H1 (cell line): ENCODE data around the gene PALD1. TPM values are rescaled to one million over a fixed set of nuclear protein-coding genes. Genes with fewer than 3 reads are reported as not detected.

Source experiments
- EP300 ChIP-seq, 2 experiments: IDR thresholded peaks; 1 replicate in 1 of 2; 2 replicates in 1 of 2; pipeline ENCODE4 v1.6.1; 2011 to 2012; ENCODE audit warnings: low read depth in 2 of 2, low read length in 2 of 2, mild to moderate bottlenecking in 2 of 2, borderline replicate concordance in 1 of 2, inconsistent platforms in 1 of 2, moderate library complexity in 1 of 2
- GTF2F1 ChIP-seq: IDR thresholded peaks from 2 replicates; pipeline ENCODE4 v1.6.1; 2012; ENCODE audit warnings: low read depth, low read length, improper control_type of control experiment, borderline replicate concordance
- JUND ChIP-seq: IDR thresholded peaks from 2 replicates; pipeline ENCODE4 v1.6.1; 2011; ENCODE audit warnings: mild to moderate bottlenecking, improper control_type of control experiment, low read length
- NANOG ChIP-seq: IDR thresholded peaks from 2 replicates; pipeline ENCODE4 v1.6.1; 2011; ENCODE audit warnings: low read length, low read depth, mild to moderate bottlenecking, inconsistent platforms; ENCODE audit not compliant: insufficient read depth, poor library complexity, severe bottlenecking
- SAP30 ChIP-seq: fragments of 300-600 bp; sonication (generic); IDR thresholded peaks from 2 replicates; pipeline ENCODE4 v1.7.1; 2012; ENCODE audit warnings: low read length, moderate library complexity, mild to moderate bottlenecking, inconsistent platforms; ENCODE audit not compliant: insufficient read depth, insufficient replicate concordance
- SIN3A ChIP-seq, 2 experiments: IDR thresholded peaks in 1 of 2; conservative IDR thresholded peaks in 1 of 2; 2 replicates each; pipeline ENCODE4 v1.6.1; 2011 to 2012; ENCODE audit warnings: low read length in 2 of 2, improper control_type of control experiment in 1 of 2, low read depth in 1 of 2, mild to moderate bottlenecking in 1 of 2
- SP1 ChIP-seq: IDR thresholded peaks from 2 replicates; pipeline ENCODE4 v1.6.1; 2011; ENCODE audit warnings: low read depth, low read length
- polyA plus RNA-seq, 7 experiments: library from polyadenylated mRNA; depleted of rRNA in 3 of 7; stranded (reverse) in 5 of 7; unstranded in 2 of 7; fragments of >200 nt in 5 of 7; fragments of 200-250 nt in 2 of 7; gene quantifications; 1 replicate in 5 of 7; 2 replicates in 1 of 7; 4 replicates in 1 of 7; pipeline versions ENCODE4 v1.2.1 to v1.2.3, GENCODE V29; 2011 to 2013; ENCODE audit warnings: missing spikeins in 2 of 7, mixed read lengths in 2 of 7
- total RNA-seq: library from RNA; stranded (reverse); fragmentation: NEBNext Ultra II Directional; extraction: Animal tissue kit (Norgen Biotek cat#: 25700); gene quantifications from 2 replicates; pipeline ENCODE4 v1.2.1, GENCODE V29; 2021
- TF ChIP-seq, protein P1 (sequence below): fragments of 300-600 bp; sonication (generic); IDR thresholded peaks from 2 replicates; pipeline ENCODE4 v1.7.1; 2012; ENCODE audit warnings: low read length, moderate library complexity, mild to moderate bottlenecking, inconsistent platforms; ENCODE audit not compliant: insufficient replicate concordance

PALD1 gene
- total and polyA plus RNA-seq, 2 of the 8 experiments (the other 6 are each of a cell fraction or from before 2014, with no cell fraction given), result 13.3 to 32.8 TPM

DNA sequence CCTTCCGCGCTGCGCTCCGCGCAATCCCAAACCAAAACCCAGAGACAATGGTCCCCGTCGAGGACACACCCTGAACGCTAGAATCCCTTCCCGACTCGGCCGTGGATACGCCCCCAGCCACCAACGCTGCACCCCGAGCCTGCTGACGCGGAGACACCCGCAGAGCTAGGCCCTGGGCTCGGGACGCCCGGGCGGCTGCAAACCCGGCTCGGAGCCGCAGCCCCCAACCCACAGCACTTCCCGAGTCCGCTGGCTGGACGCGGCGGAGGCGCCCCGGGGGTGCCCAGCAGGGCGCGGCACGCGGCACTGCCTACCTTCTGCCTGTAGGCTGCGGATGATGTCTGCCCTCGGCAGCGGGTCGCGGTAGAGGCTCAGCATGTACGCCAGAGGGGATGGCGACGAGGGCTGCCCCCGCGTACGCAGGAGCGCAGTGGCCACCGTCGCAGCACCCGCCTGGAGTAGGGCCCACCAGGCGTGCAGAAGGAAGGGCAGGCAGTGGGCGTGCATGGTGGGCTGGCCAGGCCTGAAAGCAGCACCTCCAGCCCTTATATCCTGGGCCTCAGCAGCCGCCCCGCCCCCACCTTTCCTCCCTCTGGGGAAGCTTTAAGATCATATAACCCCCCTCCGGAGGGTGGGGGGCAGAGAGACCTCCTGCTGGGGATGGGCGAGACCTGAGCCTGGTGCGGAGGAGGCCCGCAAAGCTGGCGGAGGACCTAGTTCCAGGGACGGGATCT lies 37.2 kb upstream of the PALD1 start, which contains the start of gene NODAL (continued):
- no peak for TF ChIP-seq SP1
- no peak for TF ChIP-seq GTF2F1
- 0 out of 4 replicates have a peak, but pooled peaks of 1 of the 2 experiments have one; percentile 24 for TF ChIP-seq SIN3A (conservative IDR thresholded peaks at IDR 0.05 in 1 of 2, IDR thresholded peaks at IDR 0.05 in 1 of 2; ENCODE audit: low read depth in 1 of 2, low read length in 2 of 2)
- TF ChIP-seq EP300 (IDR thresholded peaks at IDR 0.05; ENCODE audit: borderline replicate concordance in 1 of 2, low read depth in 2 of 2, low read length in 2 of 2), result no peak
- no peak for TF ChIP-seq JUND
- TF ChIP-seq, protein P1, sequence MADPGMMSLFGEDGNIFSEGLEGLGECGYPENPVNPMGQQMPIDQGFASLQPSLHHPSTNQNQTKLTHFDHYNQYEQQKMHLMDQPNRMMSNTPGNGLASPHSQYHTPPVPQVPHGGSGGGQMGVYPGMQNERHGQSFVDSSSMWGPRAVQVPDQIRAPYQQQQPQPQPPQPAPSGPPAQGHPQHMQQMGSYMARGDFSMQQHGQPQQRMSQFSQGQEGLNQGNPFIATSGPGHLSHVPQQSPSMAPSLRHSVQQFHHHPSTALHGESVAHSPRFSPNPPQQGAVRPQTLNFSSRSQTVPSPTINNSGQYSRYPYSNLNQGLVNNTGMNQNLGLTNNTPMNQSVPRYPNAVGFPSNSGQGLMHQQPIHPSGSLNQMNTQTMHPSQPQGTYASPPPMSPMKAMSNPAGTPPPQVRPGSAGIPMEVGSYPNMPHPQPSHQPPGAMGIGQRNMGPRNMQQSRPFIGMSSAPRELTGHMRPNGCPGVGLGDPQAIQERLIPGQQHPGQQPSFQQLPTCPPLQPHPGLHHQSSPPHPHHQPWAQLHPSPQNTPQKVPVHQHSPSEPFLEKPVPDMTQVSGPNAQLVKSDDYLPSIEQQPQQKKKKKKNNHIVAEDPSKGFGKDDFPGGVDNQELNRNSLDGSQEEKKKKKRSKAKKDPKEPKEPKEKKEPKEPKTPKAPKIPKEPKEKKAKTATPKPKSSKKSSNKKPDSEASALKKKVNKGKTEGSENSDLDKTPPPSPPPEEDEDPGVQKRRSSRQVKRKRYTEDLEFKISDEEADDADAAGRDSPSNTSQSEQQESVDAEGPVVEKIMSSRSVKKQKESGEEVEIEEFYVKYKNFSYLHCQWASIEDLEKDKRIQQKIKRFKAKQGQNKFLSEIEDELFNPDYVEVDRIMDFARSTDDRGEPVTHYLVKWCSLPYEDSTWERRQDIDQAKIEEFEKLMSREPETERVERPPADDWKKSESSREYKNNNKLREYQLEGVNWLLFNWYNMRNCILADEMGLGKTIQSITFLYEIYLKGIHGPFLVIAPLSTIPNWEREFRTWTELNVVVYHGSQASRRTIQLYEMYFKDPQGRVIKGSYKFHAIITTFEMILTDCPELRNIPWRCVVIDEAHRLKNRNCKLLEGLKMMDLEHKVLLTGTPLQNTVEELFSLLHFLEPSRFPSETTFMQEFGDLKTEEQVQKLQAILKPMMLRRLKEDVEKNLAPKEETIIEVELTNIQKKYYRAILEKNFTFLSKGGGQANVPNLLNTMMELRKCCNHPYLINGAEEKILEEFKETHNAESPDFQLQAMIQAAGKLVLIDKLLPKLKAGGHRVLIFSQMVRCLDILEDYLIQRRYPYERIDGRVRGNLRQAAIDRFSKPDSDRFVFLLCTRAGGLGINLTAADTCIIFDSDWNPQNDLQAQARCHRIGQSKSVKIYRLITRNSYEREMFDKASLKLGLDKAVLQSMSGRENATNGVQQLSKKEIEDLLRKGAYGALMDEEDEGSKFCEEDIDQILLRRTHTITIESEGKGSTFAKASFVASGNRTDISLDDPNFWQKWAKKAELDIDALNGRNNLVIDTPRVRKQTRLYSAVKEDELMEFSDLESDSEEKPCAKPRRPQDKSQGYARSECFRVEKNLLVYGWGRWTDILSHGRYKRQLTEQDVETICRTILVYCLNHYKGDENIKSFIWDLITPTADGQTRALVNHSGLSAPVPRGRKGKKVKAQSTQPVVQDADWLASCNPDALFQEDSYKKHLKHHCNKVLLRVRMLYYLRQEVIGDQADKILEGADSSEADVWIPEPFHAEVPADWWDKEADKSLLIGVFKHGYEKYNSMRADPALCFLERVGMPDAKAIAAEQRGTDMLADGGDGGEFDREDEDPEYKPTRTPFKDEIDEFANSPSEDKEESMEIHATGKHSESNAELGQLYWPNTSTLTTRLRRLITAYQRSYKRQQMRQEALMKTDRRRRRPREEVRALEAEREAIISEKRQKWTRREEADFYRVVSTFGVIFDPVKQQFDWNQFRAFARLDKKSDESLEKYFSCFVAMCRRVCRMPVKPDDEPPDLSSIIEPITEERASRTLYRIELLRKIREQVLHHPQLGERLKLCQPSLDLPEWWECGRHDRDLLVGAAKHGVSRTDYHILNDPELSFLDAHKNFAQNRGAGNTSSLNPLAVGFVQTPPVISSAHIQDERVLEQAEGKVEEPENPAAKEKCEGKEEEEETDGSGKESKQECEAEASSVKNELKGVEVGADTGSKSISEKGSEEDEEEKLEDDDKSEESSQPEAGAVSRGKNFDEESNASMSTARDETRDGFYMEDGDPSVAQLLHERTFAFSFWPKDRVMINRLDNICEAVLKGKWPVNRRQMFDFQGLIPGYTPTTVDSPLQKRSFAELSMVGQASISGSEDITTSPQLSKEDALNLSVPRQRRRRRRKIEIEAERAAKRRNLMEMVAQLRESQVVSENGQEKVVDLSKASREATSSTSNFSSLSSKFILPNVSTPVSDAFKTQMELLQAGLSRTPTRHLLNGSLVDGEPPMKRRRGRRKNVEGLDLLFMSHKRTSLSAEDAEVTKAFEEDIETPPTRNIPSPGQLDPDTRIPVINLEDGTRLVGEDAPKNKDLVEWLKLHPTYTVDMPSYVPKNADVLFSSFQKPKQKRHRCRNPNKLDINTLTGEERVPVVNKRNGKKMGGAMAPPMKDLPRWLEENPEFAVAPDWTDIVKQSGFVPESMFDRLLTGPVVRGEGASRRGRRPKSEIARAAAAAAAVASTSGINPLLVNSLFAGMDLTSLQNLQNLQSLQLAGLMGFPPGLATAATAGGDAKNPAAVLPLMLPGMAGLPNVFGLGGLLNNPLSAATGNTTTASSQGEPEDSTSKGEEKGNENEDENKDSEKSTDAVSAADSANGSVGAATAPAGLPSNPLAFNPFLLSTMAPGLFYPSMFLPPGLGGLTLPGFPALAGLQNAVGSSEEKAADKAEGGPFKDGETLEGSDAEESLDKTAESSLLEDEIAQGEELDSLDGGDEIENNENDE, result no peak
- TF ChIP-seq NANOG, result no peak
- TF ChIP-seq SAP30, result no peak
